ENCODE measurements around the gene HAUS8.
"Not testable (repeated sequence)": the region's sequence is repeated elsewhere in the genome, so short reads cannot be mapped to it uniquely, and the experiment has no call there.

HAUS8 gene

DNA sequence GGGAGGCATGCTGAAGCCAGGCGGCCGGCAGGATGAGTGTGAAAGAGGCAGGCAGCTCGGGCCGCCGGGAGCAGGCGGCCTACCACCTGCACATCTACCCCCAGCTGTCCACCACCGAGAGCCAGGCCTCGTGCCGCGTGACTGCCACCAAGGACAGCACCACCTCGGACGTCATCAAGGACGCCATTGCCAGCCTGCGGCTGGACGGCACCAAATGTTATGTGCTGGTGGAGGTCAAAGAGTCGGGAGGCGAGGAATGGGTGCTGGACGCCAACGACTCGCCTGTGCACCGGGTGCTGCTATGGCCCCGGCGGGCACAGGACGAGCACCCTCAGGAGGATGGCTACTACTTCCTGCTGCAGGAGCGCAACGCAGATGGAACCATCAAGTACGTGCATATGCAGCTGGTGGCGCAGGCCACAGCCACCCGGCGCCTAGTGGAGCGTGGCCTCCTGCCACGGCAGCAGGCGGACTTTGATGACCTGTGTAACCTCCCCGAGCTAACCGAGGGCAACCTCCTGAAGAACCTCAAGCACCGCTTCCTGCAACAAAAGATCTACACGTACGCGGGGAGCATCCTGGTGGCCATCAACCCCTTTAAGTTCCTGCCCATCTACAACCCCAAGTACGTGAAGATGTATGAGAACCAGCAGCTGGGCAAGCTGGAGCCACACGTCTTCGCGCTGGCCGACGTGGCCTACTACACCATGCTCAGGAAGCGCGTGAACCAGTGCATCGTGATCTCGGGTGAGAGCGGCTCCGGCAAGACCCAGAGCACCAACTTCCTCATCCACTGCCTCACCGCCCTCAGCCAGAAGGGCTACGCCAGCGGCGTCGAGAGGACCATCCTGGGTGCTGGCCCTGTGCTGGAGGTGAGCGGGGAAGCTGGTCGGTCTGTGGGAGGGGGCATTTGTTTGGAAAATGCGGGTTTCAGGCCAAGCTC lies 26.7 kb upstream of the HAUS8 start:
- in situ Hi-C loops (cut with MboI; ENCODE audit: low sequenced_read_pairs): no loop called here

DNA sequence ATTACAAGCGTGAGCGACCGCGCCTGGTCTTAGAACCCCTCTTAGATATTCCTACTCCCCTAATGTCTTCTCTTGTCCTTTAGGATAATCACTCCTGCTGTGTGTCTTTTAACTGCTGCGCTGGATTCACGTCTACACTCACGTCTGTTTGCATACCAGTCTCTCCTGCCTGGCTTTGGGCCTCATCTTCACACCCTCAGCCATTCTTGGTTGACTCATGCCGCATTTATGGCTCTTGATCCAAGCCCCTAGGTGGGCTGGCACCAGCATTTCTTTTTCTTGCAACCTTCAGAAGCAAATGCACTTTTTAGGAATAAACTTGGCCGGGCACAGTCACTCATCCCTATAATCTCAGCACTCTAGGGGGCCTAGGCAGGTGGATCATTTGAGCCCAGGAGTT lies 23.1 kb upstream of the HAUS8 start:
- in situ Hi-C loops (cut with MboI; ENCODE audit: low sequenced_read_pairs): no loop called here

DNA sequence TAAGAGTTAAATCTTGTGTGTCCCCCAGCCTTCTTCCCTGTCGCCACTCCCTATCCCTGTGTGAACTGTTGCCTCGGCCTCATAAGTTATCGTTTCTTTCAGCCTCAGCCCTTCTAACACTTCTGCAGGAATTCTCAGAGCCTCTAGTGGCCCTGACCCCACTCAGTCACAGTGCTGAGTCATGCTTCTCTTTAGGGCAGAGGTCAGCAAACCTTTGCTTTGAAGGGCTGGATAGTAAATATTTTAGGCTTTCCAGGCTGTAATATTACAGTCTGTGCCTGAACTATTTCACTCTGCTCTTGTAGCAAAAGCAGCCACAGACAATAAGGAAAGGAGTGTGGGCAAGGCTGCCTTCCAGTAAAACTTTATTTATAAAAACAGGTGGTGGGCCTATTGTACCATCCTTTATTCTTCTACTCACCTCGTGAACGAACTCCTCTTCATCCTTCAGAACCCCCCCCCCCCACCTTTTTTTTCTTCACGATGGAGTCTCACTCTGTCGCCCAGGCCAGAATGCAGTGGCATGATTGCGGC lies 22.4 kb upstream of the HAUS8 start:
- in situ Hi-C loops (cut with MboI; ENCODE audit: low sequenced_read_pairs): no loop called here

DNA sequence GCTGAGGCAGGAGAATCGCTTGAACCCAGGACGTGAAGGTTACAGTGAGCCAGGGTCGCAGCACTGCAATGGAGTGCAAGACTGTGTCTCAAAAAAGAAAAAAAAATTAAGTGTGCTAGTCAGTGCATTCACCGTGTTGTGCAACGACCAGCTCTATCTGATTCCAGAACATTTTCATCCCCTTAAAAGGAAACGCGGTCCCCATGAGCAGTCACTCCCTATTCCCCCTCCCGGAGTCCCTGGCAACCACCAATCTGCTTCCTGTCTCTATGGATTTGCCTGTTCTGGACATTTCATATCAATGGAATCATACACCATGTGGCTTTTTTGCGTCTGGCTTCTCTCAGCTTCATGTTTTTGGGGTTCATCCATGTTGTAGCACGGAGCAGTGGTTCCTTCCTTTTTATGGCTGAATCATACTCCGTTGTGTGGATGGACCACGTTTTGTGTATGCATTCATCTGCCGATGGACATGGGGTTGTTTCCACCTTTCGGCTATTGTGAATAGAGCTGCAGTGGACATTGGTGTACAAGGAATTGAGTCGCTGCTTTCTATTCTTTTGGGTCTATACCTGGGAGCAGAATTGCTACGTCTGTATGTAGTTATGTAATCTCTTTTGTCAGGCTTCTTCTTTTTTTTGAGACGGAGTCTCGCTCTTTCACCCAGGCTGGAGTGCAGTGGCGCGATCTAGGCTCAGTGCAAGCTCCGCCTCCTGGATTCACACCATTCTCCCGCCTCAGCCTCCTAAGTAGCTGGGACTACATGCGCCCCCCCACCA lies 20.1 kb upstream of the HAUS8 start:
- in situ Hi-C loops (cut with MboI; ENCODE audit: low sequenced_read_pairs): no loop called here

DNA sequence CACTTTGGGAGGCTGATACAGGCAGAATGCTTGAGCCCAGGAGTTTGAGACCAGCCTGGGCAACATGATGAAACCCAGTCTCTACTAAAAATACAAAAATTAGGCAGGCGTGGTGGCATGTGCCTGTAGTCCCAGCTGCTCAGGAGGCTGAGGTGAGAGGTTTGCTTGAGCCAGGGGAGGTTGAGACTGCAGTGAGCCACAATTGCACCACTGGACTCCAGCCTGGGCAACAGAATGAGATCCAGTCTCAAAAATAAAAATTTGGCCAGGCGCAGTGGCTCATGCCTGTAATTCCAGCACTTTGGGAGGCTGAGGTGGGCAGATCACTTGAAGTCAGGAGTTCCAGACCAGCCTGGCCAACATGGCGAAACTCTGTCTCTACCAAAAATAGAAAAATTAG lies 19.4 kb upstream of the HAUS8 start:
- in situ Hi-C loops (cut with MboI; ENCODE audit: low sequenced_read_pairs): not testable (repeated sequence)

DNA sequence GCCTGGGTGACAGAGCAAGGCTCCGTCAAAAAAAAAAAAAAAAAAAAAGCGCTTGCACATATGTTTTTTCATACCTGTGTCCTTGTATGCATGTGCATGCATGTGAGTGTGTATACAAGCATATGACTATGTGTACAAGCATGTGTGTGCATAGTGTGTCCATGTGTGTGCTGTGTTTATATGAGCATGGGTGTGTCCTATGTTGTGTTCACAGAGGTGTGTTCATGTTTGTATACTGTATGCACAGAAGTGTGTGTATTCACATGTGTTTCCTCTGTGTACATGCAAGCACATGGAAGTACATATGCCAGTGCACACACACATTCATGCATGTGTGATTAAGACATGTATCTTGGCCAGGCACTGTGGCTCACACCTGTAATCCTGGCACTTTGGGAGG lies 17.4 kb upstream of the HAUS8 start:
- in situ Hi-C loops (cut with MboI; ENCODE audit: low sequenced_read_pairs): no loop called here

DNA sequence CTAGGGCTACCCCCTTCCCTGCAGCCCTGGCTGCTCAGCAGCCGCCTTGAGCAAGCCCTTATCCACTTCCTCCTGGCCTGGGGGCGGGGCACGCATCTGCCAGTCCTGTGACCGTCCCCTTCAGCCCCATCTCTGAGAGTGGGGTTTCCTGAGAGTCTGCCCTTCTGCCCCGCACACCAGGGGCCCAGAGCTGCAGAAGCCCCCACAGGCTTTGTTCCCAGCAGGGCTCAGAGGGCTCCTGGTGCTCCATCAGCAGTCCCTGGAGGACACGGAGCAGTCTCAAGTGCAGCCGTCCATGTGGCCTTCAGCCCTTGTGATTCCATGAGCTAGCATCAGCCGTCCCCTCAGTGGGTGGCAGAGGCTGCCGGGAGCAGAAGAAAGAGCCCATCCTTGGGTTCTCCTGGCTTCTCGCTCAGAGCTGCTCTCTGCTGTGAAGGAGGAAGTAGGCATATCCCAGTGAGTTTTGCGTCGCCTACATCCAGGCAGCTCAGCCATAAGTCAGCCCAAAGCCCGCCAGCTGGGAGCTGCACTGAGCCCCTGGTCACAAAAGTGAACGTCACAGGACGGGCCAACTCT lies 16.6 kb upstream of the HAUS8 start:
- in situ Hi-C loops (cut with MboI; ENCODE audit: low sequenced_read_pairs): no loop called here

DNA sequence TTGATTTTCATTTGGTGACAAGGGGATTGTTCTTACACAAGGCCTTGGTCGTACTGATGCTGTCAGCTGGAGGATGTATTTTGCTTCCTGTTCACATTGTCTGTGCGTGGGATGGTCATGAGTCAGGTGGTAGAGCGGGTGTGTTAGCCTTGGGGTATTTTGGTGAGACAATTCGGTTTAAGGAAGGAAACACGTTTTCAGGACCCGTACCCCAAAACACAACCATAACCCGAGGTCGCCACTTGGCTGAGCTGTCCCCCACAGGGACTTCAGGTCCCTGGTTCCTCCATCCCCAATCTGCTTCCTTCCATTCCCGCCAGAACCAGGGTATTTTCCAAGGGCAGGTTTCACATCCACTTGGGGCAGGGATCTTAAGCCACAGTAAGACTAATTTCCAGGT lies 15.3 kb upstream of the HAUS8 start:
- in situ Hi-C loops (cut with MboI; ENCODE audit: low sequenced_read_pairs): no loop called here

DNA sequence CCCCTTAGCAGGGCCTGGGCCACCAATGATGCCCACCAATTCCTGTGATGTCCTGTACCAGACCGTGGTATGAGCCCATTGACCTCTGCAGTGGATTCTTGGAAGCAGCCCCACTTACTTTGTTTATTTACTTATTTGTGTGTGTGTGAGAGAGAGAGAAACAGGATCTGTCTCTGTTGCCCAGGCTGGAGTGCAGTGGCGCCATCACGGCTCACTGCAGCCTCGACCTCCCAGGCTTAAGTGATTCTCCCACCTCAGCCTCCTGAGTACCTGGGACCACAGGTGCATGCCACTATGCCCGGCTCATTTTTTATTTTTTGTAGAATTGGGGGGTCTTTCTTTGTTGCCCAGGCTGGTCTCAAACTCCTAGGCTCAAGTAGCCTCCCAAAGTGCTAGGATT lies 13.3 kb upstream of the HAUS8 start:
- in situ Hi-C loops (cut with MboI; ENCODE audit: low sequenced_read_pairs): no loop called here

DNA sequence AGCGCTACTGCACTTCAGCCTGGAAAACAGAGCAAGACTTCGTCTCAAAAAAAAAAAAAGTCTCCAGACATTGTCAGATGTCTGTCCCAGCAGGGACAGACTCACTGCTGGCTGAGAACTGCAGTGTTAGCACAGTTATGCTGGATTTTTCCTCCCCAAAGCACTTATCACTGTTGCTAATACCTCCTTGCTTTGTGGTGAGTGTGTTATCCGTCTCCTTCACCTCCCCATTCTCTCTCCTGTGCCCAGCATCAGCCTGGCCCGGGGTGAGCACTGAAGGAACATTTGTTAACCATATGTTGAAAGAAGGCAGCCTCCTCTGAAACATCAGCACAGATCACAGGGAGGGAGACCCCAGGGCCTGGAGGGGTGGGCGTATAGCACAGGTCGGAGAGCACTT lies 11.6 kb upstream of the HAUS8 start:
- in situ Hi-C loops (cut with MboI; ENCODE audit: low sequenced_read_pairs): no loop called here

DNA sequence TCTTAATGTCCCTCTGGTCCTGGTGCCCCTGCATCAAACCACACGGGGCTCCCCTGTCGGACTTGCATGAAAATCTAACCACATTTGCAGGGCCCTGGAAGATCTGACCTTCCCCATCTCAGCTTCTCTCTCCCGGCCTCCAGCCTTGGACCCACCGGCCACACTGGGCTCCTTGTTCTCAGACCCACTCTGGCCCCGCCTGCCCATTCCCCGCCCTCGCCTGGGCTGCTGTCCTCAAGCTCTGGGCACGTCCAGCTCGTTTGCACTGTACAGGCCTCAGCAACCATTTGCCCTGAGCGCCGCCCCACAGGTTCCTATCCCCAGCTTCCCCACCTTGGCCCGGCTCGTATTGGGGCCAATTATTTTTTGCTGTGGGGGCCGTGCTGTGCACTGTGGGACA lies 10.9 kb upstream of the HAUS8 start:
- in situ Hi-C loops (cut with MboI; ENCODE audit: low sequenced_read_pairs): no loop called here

DNA sequence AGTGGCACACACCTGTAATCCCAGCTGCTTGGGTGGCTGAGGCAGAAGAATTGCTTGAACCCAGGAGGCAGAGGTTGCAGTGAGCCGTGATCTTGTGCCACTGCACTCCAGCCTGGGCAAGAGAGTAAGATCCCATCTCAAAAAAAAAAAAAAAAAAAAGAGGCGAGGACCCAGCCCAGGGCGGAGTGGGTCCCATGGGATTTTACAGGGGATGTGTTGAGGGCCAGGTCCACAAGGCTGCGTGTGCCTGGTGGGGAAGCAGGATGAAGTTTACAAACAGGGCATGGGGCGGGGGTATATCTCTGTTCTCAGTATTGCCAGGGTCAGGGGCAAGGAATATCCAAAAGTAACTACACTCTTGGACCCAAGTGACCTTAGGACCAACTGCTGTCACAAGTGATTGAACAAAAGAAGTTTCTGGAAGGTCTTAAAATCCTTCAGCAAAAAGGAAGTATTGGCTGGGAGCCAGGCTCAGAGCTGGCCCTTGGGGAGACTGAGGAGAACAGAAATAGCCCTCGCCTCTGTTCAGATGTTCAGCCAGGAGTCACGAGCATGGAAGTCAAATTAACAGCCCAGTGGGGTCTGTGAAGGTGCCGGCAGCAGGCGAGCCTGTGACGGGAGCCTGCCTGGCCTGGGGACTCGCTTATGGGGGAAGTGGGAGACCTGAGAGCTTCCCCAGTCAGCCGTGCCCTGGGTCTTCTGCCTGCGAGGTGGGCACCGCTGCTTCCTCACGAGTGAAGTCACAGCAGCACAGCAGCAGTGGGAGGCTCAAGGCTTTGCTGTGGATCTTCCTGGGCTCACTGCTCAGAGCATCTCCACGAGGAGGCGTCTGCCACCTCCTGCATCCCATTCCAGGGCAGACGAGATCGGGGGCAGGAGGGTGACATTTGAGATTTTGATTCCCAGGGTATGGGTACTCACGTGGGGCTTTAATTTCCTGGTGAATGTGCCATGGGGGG lies 6.7 kb upstream of the HAUS8 start:
- in situ Hi-C loops (cut with MboI; ENCODE audit: low sequenced_read_pairs): no loop called here

DNA sequence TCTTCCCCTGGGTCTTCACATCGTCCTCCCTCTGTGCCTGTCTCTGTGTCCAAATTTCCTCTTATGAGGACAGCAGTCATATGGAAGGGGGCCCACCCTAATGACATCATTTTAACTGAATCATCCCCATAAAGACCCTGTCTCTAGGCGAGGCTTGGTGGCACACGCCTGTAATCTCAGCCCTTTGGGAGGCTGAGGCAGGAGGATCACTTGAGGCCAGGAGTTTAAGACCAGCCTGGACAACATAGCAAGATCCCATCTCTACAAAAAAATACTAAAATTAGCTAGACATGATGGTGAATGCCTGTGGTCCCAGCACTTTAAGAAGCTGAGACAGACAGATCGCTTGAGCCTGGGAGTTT lies 5.2 kb upstream of the HAUS8 start:
- in situ Hi-C loops (cut with MboI; ENCODE audit: low sequenced_read_pairs): no loop called here

DNA sequence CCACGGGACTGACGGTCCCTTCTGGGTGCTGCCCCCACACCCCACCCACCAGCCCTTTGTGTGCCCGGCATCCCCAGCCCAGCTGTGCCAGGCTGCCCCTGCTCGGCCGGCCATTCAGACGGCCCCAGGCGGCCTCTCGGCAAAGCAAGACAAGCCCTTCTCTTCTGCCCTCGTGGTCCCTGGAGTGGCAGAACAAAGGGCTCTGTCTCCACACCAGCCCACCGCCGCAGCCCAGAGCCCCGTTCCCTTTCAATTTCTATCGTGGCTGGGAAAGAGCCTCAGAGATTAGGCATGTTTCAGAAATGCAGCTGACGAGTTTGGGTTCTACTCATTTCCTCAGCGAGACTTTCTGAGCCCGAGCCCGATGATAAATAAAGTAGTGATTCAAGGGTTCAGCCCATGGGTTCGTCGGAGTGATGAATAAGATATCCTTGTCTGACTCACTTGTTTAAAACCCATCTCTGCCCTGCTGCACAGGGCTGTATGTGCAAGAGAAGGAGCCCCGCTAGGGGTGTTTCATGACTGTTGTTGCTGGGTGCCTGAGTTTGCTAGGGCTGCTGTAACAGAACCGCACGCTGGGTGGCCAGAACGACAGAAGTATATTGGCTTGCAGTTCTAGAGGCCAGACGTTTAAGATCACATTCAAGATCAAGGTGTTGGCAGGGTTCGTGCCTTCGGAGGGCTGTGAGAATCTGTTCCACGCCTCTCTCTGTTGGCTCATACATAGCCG lies 4.6 kb upstream of the HAUS8 start:
- in situ Hi-C loops (cut with MboI; ENCODE audit: low sequenced_read_pairs): no loop called here

DNA sequence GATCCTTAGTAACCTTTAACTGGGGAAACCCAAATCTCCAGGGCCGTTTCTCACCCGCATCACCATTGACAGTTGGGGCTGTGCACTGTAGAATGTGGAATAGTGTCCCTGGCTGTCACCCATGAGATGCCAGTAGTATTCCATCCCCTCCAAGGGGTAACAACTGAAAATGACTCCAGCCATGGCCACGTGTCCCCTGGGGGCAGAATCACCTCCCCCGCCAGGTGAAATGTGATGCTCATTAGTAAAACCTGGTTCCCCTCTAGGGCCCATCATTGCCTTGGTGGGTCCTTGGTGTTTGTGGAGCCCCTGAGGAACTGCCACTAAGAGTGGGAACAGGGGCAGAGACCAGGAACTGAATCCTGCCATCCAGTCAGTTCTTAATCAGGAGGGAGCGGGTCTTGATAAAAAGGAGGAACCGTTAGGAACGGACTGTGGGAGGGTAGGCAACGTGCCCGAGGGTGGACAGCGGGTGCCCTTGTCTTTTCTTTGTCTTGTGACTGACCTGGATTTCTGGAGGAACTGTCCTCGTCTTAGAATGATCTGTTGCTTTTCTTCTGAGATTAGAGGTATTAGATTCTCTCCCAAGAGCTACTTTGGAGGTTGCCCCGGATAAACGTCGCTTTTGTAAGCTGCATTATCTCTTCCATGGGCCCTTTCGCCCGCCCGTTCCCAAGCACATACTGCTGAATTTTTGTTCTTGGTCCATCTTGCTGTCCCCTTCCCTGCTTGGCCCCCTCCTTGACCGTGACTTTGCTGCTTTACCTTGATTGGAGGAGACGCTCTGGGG lies 3.9 kb upstream of the HAUS8 start:
- in situ Hi-C loops (cut with MboI; ENCODE audit: low sequenced_read_pairs): no loop called here

DNA sequence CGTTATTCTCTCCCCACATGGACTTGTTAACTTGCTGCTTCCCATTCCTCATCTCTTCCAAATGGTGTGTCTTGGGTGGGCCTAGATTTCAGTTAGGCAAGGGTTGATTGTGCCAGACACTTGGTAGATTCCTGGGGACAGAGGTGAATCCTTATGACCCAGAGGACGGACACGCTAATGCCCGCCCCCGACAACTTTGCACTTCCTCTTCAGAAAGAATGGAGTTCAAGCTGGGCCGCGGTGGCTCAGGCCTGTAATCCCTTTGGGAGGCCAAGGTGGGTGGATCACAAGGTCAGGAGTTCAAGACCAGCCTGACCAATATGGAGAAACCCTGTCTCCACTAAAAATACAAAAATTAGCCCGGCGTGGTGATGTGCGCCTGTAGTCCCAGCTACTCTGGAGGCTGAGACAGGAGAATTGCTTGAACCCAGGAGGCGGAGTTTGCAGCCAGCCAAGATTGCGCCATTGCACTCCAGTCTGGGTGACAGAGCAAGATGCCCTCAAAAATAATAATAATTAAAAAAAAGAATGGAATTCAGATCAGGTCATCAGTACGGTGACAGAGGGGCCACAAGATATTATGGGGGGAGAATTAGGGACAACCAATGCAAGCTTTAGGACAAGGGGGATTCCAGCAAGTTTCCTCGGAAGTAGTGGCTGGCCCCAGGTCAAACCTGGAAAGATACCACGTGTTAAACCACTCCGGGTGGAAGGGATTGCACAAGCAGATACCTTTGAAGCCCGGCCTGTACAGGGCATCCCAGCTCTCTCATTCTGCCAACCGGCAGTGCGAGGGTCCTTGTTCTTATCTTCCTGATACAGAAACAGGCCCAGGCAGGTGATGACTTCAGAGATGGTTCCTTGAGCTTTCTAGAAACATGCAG lies 3.0 kb upstream of the HAUS8 start:
- in situ Hi-C loops (cut with MboI; ENCODE audit: low sequenced_read_pairs): no loop called here

DNA sequence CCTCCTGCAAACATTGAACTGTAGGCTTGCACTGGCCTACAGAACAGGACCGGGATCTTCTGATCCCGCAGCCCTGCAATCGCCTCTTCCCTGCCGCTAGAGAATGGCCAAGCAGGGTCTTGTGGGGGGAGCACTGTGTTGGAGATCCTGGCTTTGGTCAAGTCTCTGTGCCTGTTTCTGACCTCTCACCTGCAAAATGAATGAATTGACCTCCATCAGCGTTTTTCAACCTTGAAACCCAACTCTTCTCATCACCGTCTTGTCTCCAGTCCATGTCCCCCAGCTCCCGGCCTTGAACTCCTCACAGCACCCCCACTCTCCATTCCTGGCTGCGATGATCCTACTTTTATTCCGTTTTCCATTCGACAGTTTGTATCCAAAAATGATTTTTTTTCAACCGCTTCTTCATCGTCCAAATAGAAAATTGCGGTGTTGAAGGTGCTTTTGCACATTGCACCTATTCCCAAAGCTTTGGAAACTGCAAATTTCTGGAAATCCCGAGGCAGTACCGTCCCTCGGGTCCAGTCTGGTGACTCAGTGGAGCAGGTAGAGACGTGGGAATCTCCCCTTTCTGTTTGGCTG lies 2.3 kb upstream of the HAUS8 start:
- in situ Hi-C loops (cut with MboI; ENCODE audit: low sequenced_read_pairs): no loop called here

DNA sequence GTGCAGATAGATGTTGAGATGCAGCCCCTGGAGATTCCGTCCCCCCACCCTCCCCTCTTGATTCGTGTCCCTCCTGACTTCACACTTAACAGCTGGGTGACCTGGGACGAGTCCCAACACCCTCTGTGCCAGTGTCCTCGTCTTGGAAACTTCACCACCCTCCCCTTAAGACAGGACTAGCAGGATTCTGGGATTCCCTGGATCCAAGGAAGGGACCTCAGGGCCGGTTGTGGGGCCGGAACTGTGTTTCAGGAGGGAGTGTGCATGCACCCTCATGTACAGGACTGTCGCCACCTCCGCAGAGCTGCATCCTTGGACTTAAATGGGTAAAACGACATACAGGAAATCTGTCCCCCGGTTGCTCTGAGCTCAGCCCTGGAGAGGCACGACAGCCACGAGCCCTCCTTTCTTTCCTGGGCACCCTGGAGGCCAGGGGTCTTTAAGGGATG lies 1.3 kb upstream of the HAUS8 start:
- in situ Hi-C loops (cut with MboI; ENCODE audit: low sequenced_read_pairs): no loop called here

Data from HL-60/S4 treated with phorbol 12-myristate 13-acetate at 8.2 ng/mL for 4 days and 3 days (cell line).